IMR-90 (cell line): ENCODE results near the gene DNAJC28. TPM values are rescaled to one million over a fixed set of nuclear protein-coding genes. Genes with fewer than 3 reads are reported as not detected.

Experiments
- ATAC-seq: fragments of 200-7000 bp; cut with Tn5 transposase; 2 replicates; pipeline ENCODE4 v1.9.1; 2020; ENCODE audit warnings: low read depth, mild to moderate bottlenecking, moderate library complexity
- BruUV-seq: library from RNA; stranded (reverse); fragments of 400-500 nt; replicated peaks from 2 replicates; lab custom pipeline; 2021; lab: Mats Ljungman, UMichigan
- CTCF ChIA-PET: fragments of 300-600 bp; formaldehyde crosslinking; extraction: SDS; loops from one replicate; lab custom pipeline; 2021; ENCODE audit warnings: antibody characterized with exemption; lab: Yijun Ruan, JAX
- POLR2A ChIA-PET: fragments of 300-600 bp; sonication (Branson Sonifier 250); formaldehyde crosslinking; loops from one replicate; lab custom pipeline; 2022; ENCODE audit warnings: antibody characterized with exemption; ENCODE audit not compliant: unreplicated experiment; lab: Charles Lee
- DNase-seq: peaks from one replicate; pipeline ENCODE4 v3.0.0; 2013
- H2AFZ ChIP-seq: replicated peaks from 2 replicates; pipeline ENCODE3; 2013; ENCODE audit warnings: low read length, mild to moderate bottlenecking; ENCODE audit not compliant: poor library complexity
- H2AK5ac ChIP-seq: 2 replicates; pipeline ENCODE4 v1.6.1; 2013; ENCODE audit warnings: low read depth, low read length, inconsistent platforms
- H2AK9ac ChIP-seq: replicated peaks from 2 replicates; pipeline ENCODE3; 2013; ENCODE audit warnings: mild to moderate bottlenecking, low read depth, low read length, moderate library complexity; ENCODE audit not compliant: poor library complexity
- H2BK120ac ChIP-seq: 2 replicates; pipeline ENCODE4 v1.6.1; 2013; ENCODE audit warnings: low read depth, low read length, inconsistent platforms
- H2BK15ac ChIP-seq: 3 replicates; pipeline ENCODE4 v1.6.1; 2013; ENCODE audit warnings: low read depth, low read length, inconsistent platforms
- H2BK20ac ChIP-seq: 2 replicates; pipeline ENCODE4 v1.6.1; 2013; ENCODE audit warnings: low read depth, mild to moderate bottlenecking, inconsistent platforms, low read length, moderate library complexity
- H2BK5ac ChIP-seq: 2 replicates; pipeline ENCODE4 v1.6.1; 2013; ENCODE audit warnings: mild to moderate bottlenecking, low read depth, low read length, inconsistent platforms; ENCODE audit not compliant: poor library complexity, severe bottlenecking
- H3K14ac ChIP-seq: replicated peaks from 2 replicates; pipeline ENCODE4 v1.6.1; 2013; ENCODE audit warnings: low read depth, low read length, inconsistent platforms
- H3K18ac ChIP-seq: 2 replicates; pipeline ENCODE4 v1.6.1; 2013; ENCODE audit warnings: low read depth, low read length, control low read depth
- H3K23ac ChIP-seq: 2 replicates; pipeline ENCODE4 v1.6.1; 2013; ENCODE audit warnings: low read depth, low read length, inconsistent platforms
- H3K27ac ChIP-seq: 2 replicates; pipeline ENCODE4 v1.5.1; 2013; ENCODE audit warnings: mild to moderate bottlenecking, control low read depth, low read length; ENCODE audit not compliant: insufficient read depth
- H3K27me3 ChIP-seq: 2 replicates; pipeline ENCODE4 v1.6.1; 2013; ENCODE audit warnings: low read length; ENCODE audit not compliant: control insufficient read depth, insufficient read depth
- H3K36me3 ChIP-seq: 2 replicates; pipeline ENCODE4 v1.6.1; 2013; ENCODE audit warnings: low read length, mixed read lengths; ENCODE audit not compliant: control insufficient read depth, insufficient read depth
- H3K4ac ChIP-seq: 2 replicates; pipeline ENCODE4 v1.6.1; 2013; ENCODE audit warnings: low read depth, low read length, inconsistent platforms
- H3K4me1 ChIP-seq: 2 replicates; pipeline ENCODE4 v1.6.1; 2013; ENCODE audit warnings: low read length, mixed read lengths; ENCODE audit not compliant: control insufficient read depth, insufficient read depth
- H3K4me2 ChIP-seq: 2 replicates; pipeline ENCODE4 v1.6.1; 2013; ENCODE audit warnings: low read depth, mild to moderate bottlenecking, control low read depth, low read length, moderate library complexity
- H3K4me3 ChIP-seq: 2 replicates; pipeline ENCODE4 v1.5.1; 2013; ENCODE audit warnings: low read depth, mild to moderate bottlenecking, control low read depth, low read length, moderate library complexity; ENCODE audit not compliant: insufficient read depth
- H3K56ac ChIP-seq: 2 replicates; pipeline ENCODE4 v1.6.1; 2013; ENCODE audit warnings: low read length, inconsistent platforms; ENCODE audit not compliant: insufficient read depth; ENCODE audit errors: extremely low read depth
- H3K79me1 ChIP-seq, 2 experiments: 2 replicates each; pipeline ENCODE4 v1.6.1; 2013; ENCODE audit warnings: low read length in 2 of 2, inconsistent platforms in 1 of 2, low read depth in 1 of 2
- H3K9ac ChIP-seq: 2 replicates; pipeline ENCODE4 v1.6.1; 2013; ENCODE audit warnings: low read depth, low read length, control low read depth
- H3K9me1 ChIP-seq: 2 replicates; pipeline ENCODE4 v1.6.1; 2013; ENCODE audit warnings: low read length, inconsistent platforms; ENCODE audit not compliant: insufficient read depth
- H3K9me3 ChIP-seq: 2 replicates; pipeline ENCODE4 v1.6.1; 2013; ENCODE audit warnings: low read length; ENCODE audit not compliant: control insufficient read depth, insufficient read depth
- H4K20me1 ChIP-seq: 2 replicates; pipeline ENCODE4 v1.6.1; 2013; ENCODE audit warnings: low read length, inconsistent platforms; ENCODE audit not compliant: insufficient read depth
- H4K5ac ChIP-seq: 2 replicates; pipeline ENCODE4 v1.6.1; 2013; ENCODE audit warnings: mild to moderate bottlenecking, low read depth, low read length, control low read depth
- H4K8ac ChIP-seq, 2 experiments: 2 replicates each; pipeline ENCODE4 v1.6.1; 2013; ENCODE audit warnings: low read depth in 2 of 2, low read length in 2 of 2, control low read depth in 1 of 2, inconsistent platforms in 1 of 2
- H4K91ac ChIP-seq: 2 replicates; pipeline ENCODE4 v1.6.1; 2013; ENCODE audit warnings: low read depth, low read length, inconsistent platforms; ENCODE audit not compliant: insufficient read depth
- MAFK ChIP-seq: IDR thresholded peaks from 2 replicates; pipeline ENCODE4 v1.6.1; 2012; ENCODE audit warnings: low read depth, low read length, improper control_type of control experiment
- USF2 ChIP-seq: fragments of 150-350 bp; IDR thresholded peaks from 2 replicates; pipeline ENCODE4 v1.6.1; 2017; ENCODE audit warnings: mild to moderate bottlenecking, antibody characterized with exemption, low read length, low read depth
- WGBS, 2 experiments: methylation state at CpG; one replicate each; pipeline versions ENCODE4 v1.1.5 to v1.1.7; 2013; ENCODE audit warnings: missing lambda C conversion rate in 2 of 2; ENCODE audit not compliant: insufficient read length in 1 of 2; ENCODE audit errors: extremely low coverage in 2 of 2; 5-methylcytosine and 5-hydroxymethylcytosine counted together
- dilution Hi-C: fragments of 300-500 bp; cut with HindIII; formaldehyde crosslinking; loops from one replicate; pipeline ENCODE4 v1.14.3; 2018; ENCODE audit warnings: low sequenced_read_pairs; ENCODE audit not compliant: unreplicated experiment
- in situ Hi-C: fragments of 300-500 bp; cut with MboI; formaldehyde crosslinking; loops from 3 replicates; pipeline ENCODE4 v1.14.3; 2019; ENCODE audit warnings: low sequenced_read_pairs, inconsistent platforms, mixed read lengths
- intact Hi-C: fragments of 100-400 bp; cut with micrococcal nuclease; formaldehyde crosslinking; loops from 2 replicates; pipeline ENCODE4 v1.10.0; 2022
- polyA plus RNA-seq, 3 experiments: library from polyadenylated mRNA; depleted of rRNA; stranded (reverse); fragments of >200 nt; gene quantifications; 2 replicates each; pipeline ENCODE4 v1.2.3, GENCODE V29; 2012; ENCODE audit warnings: low replicate concordance in 1 of 3
- total RNA-seq: library from RNA; depleted of rRNA; stranded (reverse); fragments of >200 nt; gene quantifications from 2 replicates; pipeline ENCODE4 v1.2.3, GENCODE V29; 2012

The DNAJC28 gene
- total and polyA plus RNA-seq, 2 of the 4 experiments (the other 2 are of a cell fraction), result 0.54 to 0.65 TPM

- Histone ChIP-seq H3K18ac (no peak overlapping the region), H3K4me1 (peaks cover 6% of the 10 kb centered on the region), H3K9ac (no peak overlapping the region), H4K5ac (no peak overlapping the region), H3K36me3 (peaks cover 7% of the 10 kb centered on the region), H2BK20ac (no peak overlapping the region), H3K4ac (no peak overlapping the region), H2BK5ac (no peak overlapping the region), H3K27ac (no peak overlapping the region), H3K4me3 (no peak overlapping the region), H2AK5ac (no peak overlapping the region), H3K79me1 (no peaks in the 10 kb centered on the region), H3K14ac (no peak overlapping the region), H4K91ac (no peak overlapping the region), H2AFZ (no peak overlapping the region), H4K20me1 (no peaks in the 10 kb centered on the region), H3K23ac (no peak overlapping the region), H2BK120ac (no peak overlapping the region), H3K27me3 (no peaks in the 10 kb centered on the region), H4K8ac (no peak overlapping the region), H2BK15ac (no peak overlapping the region), H3K4me2 (no peak overlapping the region), H3K9me3 (no peaks in the 10 kb centered on the region), H3K56ac (no peak overlapping the region), H3K9me1 (peaks cover 6% of the 10 kb centered on the region; the same call in 1 of the 2 replicates), H2AK9ac (no peak overlapping the region)
- DNase-seq (no peak), ATAC-seq (no peak)
- intact Hi-C loops (no loop called here), dilution Hi-C loops (no loop called here), in situ Hi-C loops (loop anchor here (25.0 kb wide), 1 partner anchor 469 kb away; no protein-coding TSS in a partner anchor)
- TF ChIP-seq MAFK, result peak; percentile 80
- TF ChIP-seq USF2, result no peak
- ChIA-PET POLR2A (no interaction called here), CTCF (no interaction called here)
- no TSS peak for BruUV-seq
- WGBS, 2 experiments, result no CpG with 5 or more reads among the region's 6 CpGs
These were observed 35.6 kb downstream of the DNAJC28 start for GRCh38 chr21:33455686-33456446.
